Natural killer cell (primary cell): ENCODE measurements around the gene GALNT13. TPM values are rescaled to one million over a fixed set of nuclear protein-coding genes. Genes with fewer than 3 reads are reported as not detected.

Experiments used
- ATAC-seq, 3 donors: fragments of 150-1000 bp in 2 of 3; fragments of 200-7000 bp in 1 of 3; cut with Tn5 transposase; 1 replicate in 1 of 3; 2 replicates in 2 of 3; pipeline ENCODE4 v1.10.0; 2021; ENCODE audit warnings: mild to moderate bottlenecking in 2 of 3, moderate library complexity in 2 of 3
- DNase-seq, 2 donors: peaks; one replicate each; pipeline versions ENCODE4 v3.0.0 to v3.0.0-alpha.2; 2013 to 2021; ENCODE audit warnings: mixed read lengths in 1 of 2
- H3K27ac ChIP-seq: one replicate; pipeline ENCODE4 v1.5.1; 2013; ENCODE audit warnings: mild to moderate bottlenecking, low read length
- H3K27me3 ChIP-seq: one replicate; pipeline ENCODE4 v1.6.1; 2013; ENCODE audit warnings: low read length; ENCODE audit not compliant: control insufficient read depth, insufficient read depth
- H3K36me3 ChIP-seq: one replicate; pipeline ENCODE4 v1.6.1; 2013; ENCODE audit warnings: low read length; ENCODE audit not compliant: control insufficient read depth, insufficient read depth
- H3K4me1 ChIP-seq: one replicate; pipeline ENCODE4 v1.6.1; 2013; ENCODE audit warnings: low read length; ENCODE audit not compliant: control insufficient read depth, insufficient read depth
- H3K4me3 ChIP-seq: one replicate; pipeline ENCODE4 v1.5.1; 2013; ENCODE audit warnings: low read length
- H3K9me3 ChIP-seq: one replicate; pipeline ENCODE4 v1.6.1; 2013; ENCODE audit warnings: low read length; ENCODE audit not compliant: control insufficient read depth, insufficient read depth
- H3K27ac Mint-ChIP-seq, 2 donors: one replicate each; pipeline ENCODE4 v1.8.0; 2022; ENCODE audit warnings: mild to moderate bottlenecking in 2 of 2, mixed read lengths in 2 of 2, moderate library complexity in 1 of 2
- H3K27me3 Mint-ChIP-seq, 2 donors: one replicate each; pipeline ENCODE4 v1.8.0; 2022; ENCODE audit warnings: low read depth in 2 of 2, mixed read lengths in 2 of 2
- H3K36me3 Mint-ChIP-seq: one replicate; pipeline ENCODE4 v1.8.0; 2022; ENCODE audit warnings: mixed read lengths
- H3K4me1 Mint-ChIP-seq, 2 donors: one replicate each; pipeline ENCODE4 v1.8.0; 2022; ENCODE audit warnings: mixed read lengths in 2 of 2
- H3K4me3 Mint-ChIP-seq: one replicate; pipeline ENCODE4 v1.8.0; 2022; ENCODE audit warnings: mild to moderate bottlenecking, moderate library complexity, mixed read lengths
- H3K9me3 Mint-ChIP-seq, 2 donors: one replicate each; pipeline ENCODE4 v1.8.0; 2022; ENCODE audit warnings: mixed read lengths in 2 of 2
- WGBS: methylation state at CpG from one replicate; pipeline ENCODE4 v1.1.7; 2013; ENCODE audit warnings: missing lambda C conversion rate; ENCODE audit not compliant: insufficient coverage; 5-methylcytosine and 5-hydroxymethylcytosine counted together
- intact Hi-C: fragments of 100-400 bp; cut with micrococcal nuclease; formaldehyde crosslinking; loops from one replicate; pipeline ENCODE4 v1.14.2; 2022
- total RNA-seq, 4 donors: library from RNA; stranded (reverse); fragments of 120-200 nt in 1 of 4; gene quantifications; one replicate each; pipeline versions ENCODE4 v1.2.3 to v1.2.4, GENCODE V29; 2013 to 2022
- TF ChIP-seq, protein P1 (sequence below): fragments of 200-600 bp; IDR thresholded peaks from one replicate; pipeline ENCODE4 v1.8.0; 2022; ENCODE audit warnings: antibody characterized with exemption

GALNT13 gene
- total RNA-seq, 3 donors from 2014 or later (not counting 1 experiment from before 2014, with no cell fraction given), result not detected

DNA sequence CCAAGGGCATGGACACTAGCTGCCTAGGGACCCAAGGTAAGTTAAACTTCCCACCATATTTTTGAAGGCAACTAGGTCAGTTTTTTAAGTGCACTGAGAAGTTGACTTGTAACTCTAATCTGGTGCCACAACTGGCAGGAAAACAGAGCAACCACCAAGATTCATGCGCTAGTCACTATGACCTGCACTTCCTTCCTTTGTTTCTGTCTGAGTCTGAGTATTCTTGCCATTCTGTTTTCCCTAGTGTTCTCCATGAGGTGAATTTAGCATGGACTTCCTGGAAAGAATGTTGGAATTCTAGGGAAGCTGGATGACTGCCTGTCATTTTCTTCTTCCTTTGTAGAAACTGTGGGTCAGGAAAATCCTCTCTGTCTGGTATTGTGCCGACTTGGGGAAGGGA is 249.0 kb downstream of the GALNT13 start:
- H3K9me3 Mint-ChIP-seq, result peaks cover 18 to 33% of the 10 kb centered on the region in 2 donors

DNA sequence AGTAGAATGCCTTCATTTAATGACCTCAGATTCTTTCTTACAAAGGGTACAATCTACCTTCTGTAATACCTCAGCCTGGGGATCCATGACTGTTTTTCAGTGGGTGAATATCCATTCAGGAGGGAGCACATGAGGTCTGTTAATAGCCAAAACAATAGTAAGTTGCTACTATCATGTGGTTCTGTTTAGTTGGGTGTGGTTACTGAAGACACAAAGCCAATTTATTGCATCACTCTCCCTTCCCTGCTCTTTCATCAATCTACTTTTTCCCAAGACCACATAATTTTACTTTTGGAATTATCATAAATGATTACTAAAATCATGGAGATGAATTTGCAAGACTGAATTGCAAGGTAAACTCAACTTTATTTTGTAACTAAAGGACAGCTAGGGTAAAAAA is 254.2 kb downstream of the GALNT13 start:
- no peak for ATAC-seq
- intact Hi-C loops, result no loop called here
- no peaks in the 10 kb centered on the region for H3K4me1 Mint-ChIP-seq
- no peaks in the 10 kb centered on the region for H3K9me3 ChIP-seq
- no peak overlapping the region for H3K27ac Mint-ChIP-seq
- H3K27ac ChIP-seq, result no peak overlapping the region
- no peaks in the 10 kb centered on the region for H3K36me3 ChIP-seq
- no peaks in the 10 kb centered on the region for H3K36me3 Mint-ChIP-seq
- TF ChIP-seq, protein P1, sequence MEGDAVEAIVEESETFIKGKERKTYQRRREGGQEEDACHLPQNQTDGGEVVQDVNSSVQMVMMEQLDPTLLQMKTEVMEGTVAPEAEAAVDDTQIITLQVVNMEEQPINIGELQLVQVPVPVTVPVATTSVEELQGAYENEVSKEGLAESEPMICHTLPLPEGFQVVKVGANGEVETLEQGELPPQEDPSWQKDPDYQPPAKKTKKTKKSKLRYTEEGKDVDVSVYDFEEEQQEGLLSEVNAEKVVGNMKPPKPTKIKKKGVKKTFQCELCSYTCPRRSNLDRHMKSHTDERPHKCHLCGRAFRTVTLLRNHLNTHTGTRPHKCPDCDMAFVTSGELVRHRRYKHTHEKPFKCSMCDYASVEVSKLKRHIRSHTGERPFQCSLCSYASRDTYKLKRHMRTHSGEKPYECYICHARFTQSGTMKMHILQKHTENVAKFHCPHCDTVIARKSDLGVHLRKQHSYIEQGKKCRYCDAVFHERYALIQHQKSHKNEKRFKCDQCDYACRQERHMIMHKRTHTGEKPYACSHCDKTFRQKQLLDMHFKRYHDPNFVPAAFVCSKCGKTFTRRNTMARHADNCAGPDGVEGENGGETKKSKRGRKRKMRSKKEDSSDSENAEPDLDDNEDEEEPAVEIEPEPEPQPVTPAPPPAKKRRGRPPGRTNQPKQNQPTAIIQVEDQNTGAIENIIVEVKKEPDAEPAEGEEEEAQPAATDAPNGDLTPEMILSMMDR, result no peak
- H3K4me3 Mint-ChIP-seq, result no peak overlapping the region
- H3K27me3 ChIP-seq, result no peaks in the 10 kb centered on the region
- DNase-seq, result no peak
- peaks cover 16 to 18% of the 10 kb centered on the region in 2 donors for H3K9me3 Mint-ChIP-seq
- H3K27me3 Mint-ChIP-seq, result no peaks in the 10 kb centered on the region
- no peaks in the 10 kb centered on the region for H3K4me1 ChIP-seq
- H3K4me3 ChIP-seq, result no peak overlapping the region

More for the DNA sequence above, 249.0 kb downstream of the GALNT13 start:
- H3K4me1 Mint-ChIP-seq, result no peaks in the 10 kb centered on the region
- intact Hi-C loops, result no loop called here
- Histone ChIP-seq H3K9me3 (peaks cover 8% of the 10 kb centered on the region), H3K4me1 (no peaks in the 10 kb centered on the region), H3K27ac (no peak overlapping the region), H3K4me3 (no peak overlapping the region), H3K27me3 (no peaks in the 10 kb centered on the region), H3K36me3 (no peaks in the 10 kb centered on the region)
- H3K27me3 Mint-ChIP-seq, result no peaks in the 10 kb centered on the region
- WGBS, result 78% methylated on average over 1 of the region's 2 CpGs
- no peak for ATAC-seq
- TF ChIP-seq, protein P1, result no peak
- H3K4me3 Mint-ChIP-seq, result no peak overlapping the region
- peaks cover 11% of the 10 kb centered on the region for H3K36me3 Mint-ChIP-seq
- no peak for DNase-seq
- H3K27ac Mint-ChIP-seq, result no peak overlapping the region

DNA sequence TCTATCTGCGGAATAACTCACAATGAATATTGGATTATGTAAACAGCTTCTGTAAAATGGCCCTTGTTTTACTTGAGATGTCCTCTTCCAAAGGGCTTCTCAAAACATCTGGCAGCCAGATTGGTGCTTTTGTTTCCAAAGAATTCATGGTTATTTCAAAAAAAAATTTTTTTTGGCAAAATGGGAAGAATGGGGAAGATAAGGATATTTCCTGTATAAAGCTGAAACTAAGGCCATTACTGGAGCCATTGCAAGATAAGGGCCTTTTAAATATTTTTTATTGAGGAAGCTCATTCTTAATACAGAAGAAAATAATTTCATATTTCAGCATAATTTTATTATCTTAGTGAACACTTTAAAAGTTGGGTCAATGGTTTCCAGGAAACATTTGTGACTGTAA is 259.1 kb downstream of the GALNT13 start:
- ATAC-seq (no peak), DNase-seq (no peak)
- WGBS, result 75% methylated on average over 1 of the region's 1 CpG
- Histone ChIP-seq H3K4me3 (no peak overlapping the region), H3K4me1 (no peaks in the 10 kb centered on the region), H3K9me3 (no peaks in the 10 kb centered on the region), H3K36me3 (no peaks in the 10 kb centered on the region), H3K27ac (no peak overlapping the region), H3K27me3 (no peaks in the 10 kb centered on the region)
- Mint-ChIP-seq H3K36me3 (no peaks in the 10 kb centered on the region), H3K9me3 (peaks cover 12 to 24% of the 10 kb centered on the region in 2 donors), H3K27ac (no peak overlapping the region), H3K4me3 (no peak overlapping the region), H3K4me1 (no peaks in the 10 kb centered on the region), H3K27me3 (no peaks in the 10 kb centered on the region)
- intact Hi-C loops, result no loop called here
- TF ChIP-seq, protein P1, result no peak

DNA sequence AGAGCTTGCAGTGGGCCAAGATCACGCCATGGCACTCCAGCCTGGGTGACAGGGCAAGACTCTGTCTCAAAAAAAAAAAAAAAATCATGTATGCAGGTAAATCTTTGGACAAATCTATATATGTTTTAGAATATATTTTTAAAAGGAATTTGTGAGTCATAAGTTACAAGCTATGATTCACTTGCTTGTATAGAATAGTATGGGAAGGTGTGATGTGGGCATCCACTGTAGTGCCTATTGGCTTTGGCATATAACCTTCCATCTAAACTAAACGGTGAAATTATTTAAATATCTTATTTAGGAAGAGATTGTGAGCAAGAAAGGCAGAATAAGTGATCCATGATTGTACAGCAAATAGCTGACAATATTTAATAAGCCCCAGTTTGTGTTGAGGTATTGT is 261.1 kb downstream of the GALNT13 start:
- DNase-seq, result no peak
- Histone ChIP-seq H3K36me3 (no peaks in the 10 kb centered on the region), H3K9me3 (no peaks in the 10 kb centered on the region), H3K4me1 (no peaks in the 10 kb centered on the region), H3K27me3 (no peaks in the 10 kb centered on the region), H3K4me3 (no peak overlapping the region), H3K27ac (no peak overlapping the region)
- Mint-ChIP-seq H3K4me3 (no peak overlapping the region), H3K9me3 (peaks cover 10 to 25% of the 10 kb centered on the region in 2 donors), H3K27ac (no peak overlapping the region), H3K4me1 (no peaks in the 10 kb centered on the region), H3K36me3 (no peaks in the 10 kb centered on the region), H3K27me3 (no peaks in the 10 kb centered on the region)
- 63% methylated on average over 1 of the region's 2 CpGs for WGBS
- intact Hi-C loops, result no loop called here
- no peak for ATAC-seq
- TF ChIP-seq, protein P1, result no peak
